GM12892 (cell line): Measurements from ENCODE around the gene PLP1.

ENCODE experiments used
- POLR2A ChIP-seq: IDR thresholded peaks from 2 replicates; pipeline ENCODE4 v1.6.1; 2011; ENCODE audit warnings: low read depth, low read length, control low read depth
- POLR2AphosphoS5 ChIP-seq: IDR thresholded peaks from 2 replicates; pipeline ENCODE4 v1.6.1; 2011; ENCODE audit warnings: low read depth, low read length, control low read depth

DNA sequence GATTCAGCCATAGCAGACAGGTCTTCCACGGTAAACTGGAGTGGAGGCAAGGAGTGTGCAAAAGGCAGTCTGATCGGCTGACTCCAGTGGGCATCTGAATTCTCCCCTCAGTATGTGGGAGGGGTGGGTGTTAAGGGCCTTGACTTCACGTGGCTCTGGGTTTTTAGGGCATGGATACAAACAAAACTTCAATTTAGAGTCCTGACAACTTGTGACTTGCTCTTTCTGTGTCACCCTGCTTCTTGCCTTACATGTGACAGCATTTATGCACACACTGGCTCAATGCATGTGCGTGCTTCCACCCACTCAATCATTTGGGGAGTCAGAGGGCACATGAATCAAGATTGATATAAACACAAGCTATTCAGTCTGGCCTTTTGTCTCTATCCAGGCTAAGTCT is 17.5 kb downstream of the PLP1 start:
- TF ChIP-seq POLR2A: no peak
- no peak for TF ChIP-seq POLR2AphosphoS5
